HCT116 (cell line): ENCODE measurements around the gene S1PR3. TPM values are rescaled to one million over a fixed set of nuclear protein-coding genes. Genes with fewer than 3 reads are reported as not detected.

Source experiments
- ATAC-seq: fragments of 200-7000 bp; cut with Tn5 transposase; 2 replicates; pipeline ENCODE4 v1.9.1; 2020; ENCODE audit warnings: mild to moderate bottlenecking, moderate library complexity
- BruUV-seq: library from RNA; stranded (reverse); fragments of 400-500 nt; replicated peaks from 2 replicates; lab custom pipeline; 2021; lab: Mats Ljungman, UMichigan
- CTCF ChIA-PET: fragments of 300-600 bp; sonication (Branson Sonifier 250); formaldehyde crosslinking; loops from one replicate; lab custom pipeline; 2021; ENCODE audit warnings: antibody characterized with exemption; lab: Charles Lee
- POLR2A ChIA-PET: fragments of 300-600, 350-600 bp; sonication (Branson Sonifier 250); formaldehyde crosslinking; loops from one replicate; lab custom pipeline; 2021; ENCODE audit warnings: antibody characterized with exemption; lab: Charles Lee
- RAD21 ChIA-PET, 2 experiments: fragments of 300-600 bp; sonication (Branson Sonifier 250); formaldehyde crosslinking; loops; one replicate each; lab custom pipeline; 2023; ENCODE audit warnings: low total read pairs in 2 of 2; ENCODE audit not compliant: uncharacterized antibody in 2 of 2, unreplicated experiment in 2 of 2, low non-redundant PET in 1 of 2; lab: Charles Lee
- DNase-seq: peaks from one replicate; pipeline ENCODE4 v3.0.0-alpha.2; 2010; ENCODE audit warnings: low read depth, low spot score
- H2AFZ ChIP-seq: fragments of 200-600 bp; shearing (Covaris generic), sonication (generic); 2 replicates; pipeline ENCODE4 v1.6.1; 2017; ENCODE audit warnings: low read depth, mixed run types, mixed read lengths, antibody characterized with exemption, low read length; ENCODE audit not compliant: poor library complexity, severe bottlenecking
- H3K27ac ChIP-seq: 2 replicates; pipeline ENCODE4 v1.5.1; 2012; ENCODE audit warnings: low read depth, low read length
- H3K27me3 ChIP-seq: fragments of 200-600 bp; sonication (generic); 2 replicates; pipeline ENCODE4 v1.6.1; 2016; ENCODE audit warnings: mixed run types, low read length, mixed read lengths; ENCODE audit not compliant: insufficient read depth
- H3K36me3 ChIP-seq, 2 experiments: fragments of 200-500 bp in 1 of 2; fragments of 200-600 bp in 1 of 2; sonication (Bioruptor generic) in 1 of 2; sonication (generic) in 1 of 2; 2 replicates each; pipeline versions ENCODE4 v1.5.1 to v1.6.1; 2014 to 2016; ENCODE audit warnings: low read length in 2 of 2, inconsistent platforms in 1 of 2, mixed read lengths in 1 of 2, mixed run types in 1 of 2; ENCODE audit not compliant: insufficient read depth in 2 of 2, control insufficient read depth in 1 of 2
- H3K4me1 ChIP-seq, 2 experiments: fragments of 200-600 bp in 1 of 2; sonication (generic) in 1 of 2; 2 replicates each; pipeline versions ENCODE4 v1.5.1 to v1.6.1; 2012 to 2017; ENCODE audit warnings: low read length in 2 of 2, inconsistent platforms in 1 of 2, mild to moderate bottlenecking in 1 of 2, mixed read lengths in 1 of 2, mixed run types in 1 of 2, moderate library complexity in 1 of 2; ENCODE audit not compliant: insufficient read depth in 2 of 2, control insufficient read depth in 1 of 2
- H3K4me2 ChIP-seq: fragments of 200-600 bp; sonication (generic); 2 replicates; pipeline ENCODE4 v1.6.1; 2017; ENCODE audit warnings: mixed run types, low read length, mixed read lengths
- H3K4me3 ChIP-seq, 2 experiments: fragments of 200-600 bp in 1 of 2; sonication (generic) in 1 of 2; replicated peaks in 1 of 2; 2 replicates each; pipeline ENCODE4 v1.5.1; 2011 to 2016; ENCODE audit warnings: low read length in 2 of 2, control low read depth in 1 of 2, low read depth in 1 of 2, mild to moderate bottlenecking in 1 of 2, mixed read lengths in 1 of 2, mixed run types in 1 of 2
- H3K79me2 ChIP-seq: fragments of 200-600 bp; sonication (generic); 2 replicates; pipeline ENCODE4 v1.6.1; 2017; ENCODE audit warnings: mild to moderate bottlenecking, mixed run types, low read length, moderate library complexity, mixed read lengths; ENCODE audit not compliant: insufficient read depth
- H3K9ac ChIP-seq: fragments of 200-600 bp; sonication (generic); 2 replicates; pipeline ENCODE4 v1.6.1; 2016; ENCODE audit warnings: low read length, mixed read lengths
- H3K9me2 ChIP-seq: fragments of 200-600 bp; sonication (generic), shearing (Covaris generic); 2 replicates; pipeline ENCODE4 v1.6.1; 2017; ENCODE audit warnings: mixed run types, mild to moderate bottlenecking, moderate library complexity; ENCODE audit not compliant: insufficient read depth
- H3K9me3 ChIP-seq, 2 experiments: fragments of 200-500 bp in 1 of 2; fragments of 200-600 bp in 1 of 2; sonication (Bioruptor generic) in 1 of 2; sonication (generic) in 1 of 2; 2 replicates each; pipeline ENCODE4 v1.6.1; 2014 to 2017; ENCODE audit warnings: low read length in 2 of 2, mixed read lengths in 2 of 2, inconsistent platforms in 1 of 2, low read depth in 1 of 2, mild to moderate bottlenecking in 1 of 2, mixed run types in 1 of 2, moderate library complexity in 1 of 2; ENCODE audit not compliant: control insufficient read depth in 1 of 2, insufficient read depth in 1 of 2
- H4K20me1 ChIP-seq: fragments of 200-600 bp; sonication (generic), shearing (Covaris generic); 2 replicates; pipeline ENCODE4 v1.6.1; 2017; ENCODE audit warnings: mixed run types, mild to moderate bottlenecking, moderate library complexity; ENCODE audit not compliant: insufficient read depth
- ATF3 ChIP-seq: IDR thresholded peaks from 2 replicates; pipeline ENCODE4 v1.6.1; 2012
- CEBPB ChIP-seq: IDR thresholded peaks from 2 replicates; pipeline ENCODE4 v1.6.1; 2012; ENCODE audit warnings: low read depth
- EGR1 ChIP-seq: IDR thresholded peaks from 2 replicates; pipeline ENCODE4 v1.6.1; 2012; ENCODE audit warnings: low read depth
- EZH2 ChIP-seq: fragments of 200-600 bp; sonication (generic); IDR thresholded peaks from 2 replicates; pipeline ENCODE4 v1.6.1; 2017; ENCODE audit warnings: antibody characterized with exemption, mixed run types
- FOSL1 ChIP-seq: IDR thresholded peaks from 2 replicates; pipeline ENCODE4 v1.6.1; 2012; ENCODE audit warnings: low read depth
- JUND ChIP-seq: IDR thresholded peaks from 2 replicates; pipeline ENCODE4 v1.6.1; 2012
- MAX ChIP-seq: IDR thresholded peaks from 2 replicates; pipeline ENCODE4 v1.6.1; 2012
- POLR2A ChIP-seq: IDR thresholded peaks from 2 replicates; pipeline ENCODE4 v1.7.0; 2011; ENCODE audit warnings: borderline replicate concordance; ENCODE audit not compliant: insufficient read depth, insufficient read length; ENCODE audit errors: extremely low read depth
- RAD21 ChIP-seq: IDR thresholded peaks from 2 replicates; pipeline ENCODE4 v1.6.1; 2012; ENCODE audit warnings: low read depth, mild to moderate bottlenecking
- SIN3A ChIP-seq: IDR thresholded peaks from 2 replicates; pipeline ENCODE4 v1.6.1; 2012; ENCODE audit warnings: low read depth
- SP1 ChIP-seq: IDR thresholded peaks from 2 replicates; pipeline ENCODE4 v1.6.1; 2012; ENCODE audit warnings: low read depth
- SRF ChIP-seq: IDR thresholded peaks from 2 replicates; pipeline ENCODE4 v1.6.1; 2012; ENCODE audit warnings: low read depth
- TCF7L2 ChIP-seq: IDR thresholded peaks from 2 replicates; pipeline ENCODE4 v1.7.0; 2011; ENCODE audit warnings: borderline replicate concordance, inconsistent platforms; ENCODE audit not compliant: insufficient read depth, insufficient read length; ENCODE audit errors: extremely low read depth
- ZFX ChIP-seq: fragments of 450-650 bp; IDR thresholded peaks from 2 replicates; pipeline ENCODE4 v1.6.1; 2017
- ZNF274 ChIP-seq: fragments of 200-500 bp; sonication (Bioruptor generic); IDR thresholded peaks from 2 replicates; pipeline ENCODE4 v1.6.1; 2014; ENCODE audit warnings: mild to moderate bottlenecking, low read depth, low read length, inconsistent platforms
- intact Hi-C: fragments of 100-400 bp; cut with micrococcal nuclease; formaldehyde crosslinking; loops from 2 replicates; pipeline ENCODE4 v1.10.0; 2022
- total RNA-seq: library from RNA; stranded (reverse); gene quantifications from one replicate; pipeline ENCODE4 v1.2.1, GENCODE V29; 2021; ENCODE audit not compliant: unreplicated experiment
- TF ChIP-seq, protein P1 (sequence below): IDR thresholded peaks from 2 replicates; pipeline ENCODE4 v1.6.1; 2012; ENCODE audit warnings: low read depth
- TF ChIP-seq, protein P2 (sequence below), 3 experiments: fragments of 200-600 bp in 1 of 3; sonication (generic) in 1 of 3; IDR thresholded peaks in 2 of 3; conservative IDR thresholded peaks in 1 of 3; 2 replicates each; pipeline ENCODE4 v1.5.1; 2012 to 2017; ENCODE audit warnings: low read depth in 2 of 3, low read length in 2 of 3, antibody characterized with exemption in 1 of 3, borderline replicate concordance in 1 of 3, control low read depth in 1 of 3, mild to moderate bottlenecking in 1 of 3, mixed read lengths in 1 of 3, mixed run types in 1 of 3, moderate library complexity in 1 of 3; ENCODE audit not compliant: insufficient read depth in 1 of 3
- TF ChIP-seq, protein P3 (sequence below): IDR thresholded peaks from 2 replicates; pipeline ENCODE4 v1.6.1; 2011; ENCODE audit warnings: mild to moderate bottlenecking, low read length, moderate library complexity; ENCODE audit not compliant: insufficient replicate concordance; ENCODE audit errors: extremely low read depth

Gene S1PR3
- total RNA-seq, 1 experiment from 2014 or later: 0.07 TPM

GRCh38 chr9:88945636-88946333, 45.5 kb upstream of the S1PR3 start:
- no peaks in the 10 kb centered on the region for H3K79me2 ChIP-seq
- no peak overlapping the region for H3K4me3 ChIP-seq
- no peak overlapping the region for H2AFZ ChIP-seq
- H3K36me3 ChIP-seq: no peaks in the 10 kb centered on the region
- H3K27ac ChIP-seq: no peak overlapping the region
- TF ChIP-seq, protein P1, sequence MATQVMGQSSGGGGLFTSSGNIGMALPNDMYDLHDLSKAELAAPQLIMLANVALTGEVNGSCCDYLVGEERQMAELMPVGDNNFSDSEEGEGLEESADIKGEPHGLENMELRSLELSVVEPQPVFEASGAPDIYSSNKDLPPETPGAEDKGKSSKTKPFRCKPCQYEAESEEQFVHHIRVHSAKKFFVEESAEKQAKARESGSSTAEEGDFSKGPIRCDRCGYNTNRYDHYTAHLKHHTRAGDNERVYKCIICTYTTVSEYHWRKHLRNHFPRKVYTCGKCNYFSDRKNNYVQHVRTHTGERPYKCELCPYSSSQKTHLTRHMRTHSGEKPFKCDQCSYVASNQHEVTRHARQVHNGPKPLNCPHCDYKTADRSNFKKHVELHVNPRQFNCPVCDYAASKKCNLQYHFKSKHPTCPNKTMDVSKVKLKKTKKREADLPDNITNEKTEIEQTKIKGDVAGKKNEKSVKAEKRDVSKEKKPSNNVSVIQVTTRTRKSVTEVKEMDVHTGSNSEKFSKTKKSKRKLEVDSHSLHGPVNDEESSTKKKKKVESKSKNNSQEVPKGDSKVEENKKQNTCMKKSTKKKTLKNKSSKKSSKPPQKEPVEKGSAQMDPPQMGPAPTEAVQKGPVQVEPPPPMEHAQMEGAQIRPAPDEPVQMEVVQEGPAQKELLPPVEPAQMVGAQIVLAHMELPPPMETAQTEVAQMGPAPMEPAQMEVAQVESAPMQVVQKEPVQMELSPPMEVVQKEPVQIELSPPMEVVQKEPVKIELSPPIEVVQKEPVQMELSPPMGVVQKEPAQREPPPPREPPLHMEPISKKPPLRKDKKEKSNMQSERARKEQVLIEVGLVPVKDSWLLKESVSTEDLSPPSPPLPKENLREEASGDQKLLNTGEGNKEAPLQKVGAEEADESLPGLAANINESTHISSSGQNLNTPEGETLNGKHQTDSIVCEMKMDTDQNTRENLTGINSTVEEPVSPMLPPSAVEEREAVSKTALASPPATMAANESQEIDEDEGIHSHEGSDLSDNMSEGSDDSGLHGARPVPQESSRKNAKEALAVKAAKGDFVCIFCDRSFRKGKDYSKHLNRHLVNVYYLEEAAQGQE: no peak
- no peak for TF ChIP-seq SRF
- no peak for TF ChIP-seq FOSL1
- no peak for TF ChIP-seq TCF7L2
- no peak for TF ChIP-seq ZNF274
- no peak for TF ChIP-seq EZH2
- TF ChIP-seq EGR1: no peak
- no peak for TF ChIP-seq RAD21
- no peak for TF ChIP-seq CEBPB
- TF ChIP-seq ZFX: no peak
- TF ChIP-seq MAX: no peak
- no peak for TF ChIP-seq ATF3
- TF ChIP-seq, protein P2, sequence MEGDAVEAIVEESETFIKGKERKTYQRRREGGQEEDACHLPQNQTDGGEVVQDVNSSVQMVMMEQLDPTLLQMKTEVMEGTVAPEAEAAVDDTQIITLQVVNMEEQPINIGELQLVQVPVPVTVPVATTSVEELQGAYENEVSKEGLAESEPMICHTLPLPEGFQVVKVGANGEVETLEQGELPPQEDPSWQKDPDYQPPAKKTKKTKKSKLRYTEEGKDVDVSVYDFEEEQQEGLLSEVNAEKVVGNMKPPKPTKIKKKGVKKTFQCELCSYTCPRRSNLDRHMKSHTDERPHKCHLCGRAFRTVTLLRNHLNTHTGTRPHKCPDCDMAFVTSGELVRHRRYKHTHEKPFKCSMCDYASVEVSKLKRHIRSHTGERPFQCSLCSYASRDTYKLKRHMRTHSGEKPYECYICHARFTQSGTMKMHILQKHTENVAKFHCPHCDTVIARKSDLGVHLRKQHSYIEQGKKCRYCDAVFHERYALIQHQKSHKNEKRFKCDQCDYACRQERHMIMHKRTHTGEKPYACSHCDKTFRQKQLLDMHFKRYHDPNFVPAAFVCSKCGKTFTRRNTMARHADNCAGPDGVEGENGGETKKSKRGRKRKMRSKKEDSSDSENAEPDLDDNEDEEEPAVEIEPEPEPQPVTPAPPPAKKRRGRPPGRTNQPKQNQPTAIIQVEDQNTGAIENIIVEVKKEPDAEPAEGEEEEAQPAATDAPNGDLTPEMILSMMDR (IDR thresholded peaks at IDR 0.05 in 2 of 3, conservative IDR thresholded peaks at IDR 0.05 in 1 of 3; ENCODE audit: borderline replicate concordance in 1 of 3, insufficient read depth in 1 of 3, low read depth in 2 of 3, low read length in 2 of 3): no peak
- TF ChIP-seq SIN3A: no peak
- TF ChIP-seq, protein P3, sequence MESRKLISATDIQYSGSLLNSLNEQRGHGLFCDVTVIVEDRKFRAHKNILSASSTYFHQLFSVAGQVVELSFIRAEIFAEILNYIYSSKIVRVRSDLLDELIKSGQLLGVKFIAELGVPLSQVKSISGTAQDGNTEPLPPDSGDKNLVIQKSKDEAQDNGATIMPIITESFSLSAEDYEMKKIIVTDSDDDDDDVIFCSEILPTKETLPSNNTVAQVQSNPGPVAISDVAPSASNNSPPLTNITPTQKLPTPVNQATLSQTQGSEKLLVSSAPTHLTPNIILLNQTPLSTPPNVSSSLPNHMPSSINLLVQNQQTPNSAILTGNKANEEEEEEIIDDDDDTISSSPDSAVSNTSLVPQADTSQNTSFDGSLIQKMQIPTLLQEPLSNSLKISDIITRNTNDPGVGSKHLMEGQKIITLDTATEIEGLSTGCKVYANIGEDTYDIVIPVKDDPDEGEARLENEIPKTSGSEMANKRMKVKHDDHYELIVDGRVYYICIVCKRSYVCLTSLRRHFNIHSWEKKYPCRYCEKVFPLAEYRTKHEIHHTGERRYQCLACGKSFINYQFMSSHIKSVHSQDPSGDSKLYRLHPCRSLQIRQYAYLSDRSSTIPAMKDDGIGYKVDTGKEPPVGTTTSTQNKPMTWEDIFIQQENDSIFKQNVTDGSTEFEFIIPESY: no peak
- no peak for TF ChIP-seq SP1
- TF ChIP-seq JUND: no peak
- TF ChIP-seq POLR2A: no peak
- ATAC-seq (no peak), DNase-seq (no peak)
- no TSS peak for BruUV-seq
- no peaks in the 10 kb centered on the region for H3K9me3 ChIP-seq
- POLR2A ChIA-PET: no interaction called here
- H3K4me1 ChIP-seq: no peaks in the 10 kb centered on the region
- CTCF ChIA-PET: no interaction called here
- no peak overlapping the region for H3K9ac ChIP-seq
- H3K4me2 ChIP-seq: no peak overlapping the region
- H4K20me1 ChIP-seq: no peaks in the 10 kb centered on the region
- RAD21 ChIA-PET: no interaction called here
- no peaks in the 10 kb centered on the region for H3K9me2 ChIP-seq
- peaks cover 3% of the 10 kb centered on the region; the same call in 1 of the 2 replicates for H3K27me3 ChIP-seq
- intact Hi-C loops: no loop called here
